ENCODE data around the gene RPL13A.
A peak's percentile ranks its signal among the peaks of the same experiment; 100 is the strongest.

Gene RPL13A

DNA sequence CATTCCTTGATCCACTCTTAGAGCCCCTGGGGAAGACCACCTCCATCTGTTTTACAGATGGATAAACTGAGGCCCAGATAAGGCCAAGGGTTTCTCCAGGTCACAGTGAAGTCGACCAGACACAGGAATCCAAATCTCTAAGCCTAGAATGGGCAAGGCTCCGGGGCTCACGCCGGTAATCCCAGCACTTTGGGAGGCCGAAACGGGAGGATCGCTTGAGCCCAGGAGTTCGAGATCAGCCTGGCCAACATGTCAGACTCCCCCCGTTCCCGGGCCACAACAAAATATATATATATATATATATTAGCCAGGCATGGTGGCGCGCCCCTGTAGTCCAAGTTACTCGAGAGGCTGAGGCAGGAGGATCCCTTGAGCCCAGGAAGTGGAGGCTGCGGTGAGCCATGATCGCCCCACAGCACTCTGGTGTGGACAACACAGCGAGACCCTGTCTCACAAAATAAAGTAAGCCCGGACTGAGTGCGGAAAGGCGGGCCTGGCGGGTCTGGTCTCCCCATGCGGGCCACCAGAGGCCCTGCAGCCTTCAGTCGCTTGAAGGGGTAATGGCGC, 615 bp upstream of the RPL13A start:
- DNase-seq, result no peak

GRCh38 chr19:49488046-49488862, 846 bp downstream of the RPL13A start:
- no peak for DNase-seq

GRCh38 chr19:49488863-49489537, 1.6 kb downstream of the RPL13A start:
- DNase-seq, result no peak

DNA sequence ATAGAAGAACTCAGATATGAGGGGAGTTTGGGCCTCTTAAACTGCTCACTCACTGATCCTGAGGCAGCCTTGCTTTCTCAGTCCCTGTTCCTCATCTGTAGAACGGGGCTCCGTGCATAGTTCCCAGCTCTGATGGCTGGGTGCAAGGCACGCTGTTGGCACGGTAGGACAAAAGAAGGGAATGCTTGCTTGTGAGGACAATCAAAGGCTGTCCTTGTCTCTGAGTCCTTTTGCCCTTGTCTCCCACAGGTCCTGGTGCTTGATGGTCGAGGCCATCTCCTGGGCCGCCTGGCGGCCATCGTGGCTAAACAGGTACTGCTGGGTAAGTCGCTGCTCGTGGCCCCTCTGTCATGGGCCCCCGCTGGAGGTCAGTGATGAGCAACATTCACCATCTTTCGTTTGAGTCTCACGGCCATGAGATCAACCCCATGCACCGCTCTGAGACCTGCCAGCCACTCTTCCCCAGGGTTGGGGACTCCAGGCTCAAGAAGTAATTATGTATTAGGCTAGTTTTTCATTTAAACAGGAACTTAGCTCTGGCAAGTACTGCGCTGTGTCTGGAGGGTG, 2.3 kb downstream of the RPL13A start:
- DNase-seq, result peak; percentile 39

DNA sequence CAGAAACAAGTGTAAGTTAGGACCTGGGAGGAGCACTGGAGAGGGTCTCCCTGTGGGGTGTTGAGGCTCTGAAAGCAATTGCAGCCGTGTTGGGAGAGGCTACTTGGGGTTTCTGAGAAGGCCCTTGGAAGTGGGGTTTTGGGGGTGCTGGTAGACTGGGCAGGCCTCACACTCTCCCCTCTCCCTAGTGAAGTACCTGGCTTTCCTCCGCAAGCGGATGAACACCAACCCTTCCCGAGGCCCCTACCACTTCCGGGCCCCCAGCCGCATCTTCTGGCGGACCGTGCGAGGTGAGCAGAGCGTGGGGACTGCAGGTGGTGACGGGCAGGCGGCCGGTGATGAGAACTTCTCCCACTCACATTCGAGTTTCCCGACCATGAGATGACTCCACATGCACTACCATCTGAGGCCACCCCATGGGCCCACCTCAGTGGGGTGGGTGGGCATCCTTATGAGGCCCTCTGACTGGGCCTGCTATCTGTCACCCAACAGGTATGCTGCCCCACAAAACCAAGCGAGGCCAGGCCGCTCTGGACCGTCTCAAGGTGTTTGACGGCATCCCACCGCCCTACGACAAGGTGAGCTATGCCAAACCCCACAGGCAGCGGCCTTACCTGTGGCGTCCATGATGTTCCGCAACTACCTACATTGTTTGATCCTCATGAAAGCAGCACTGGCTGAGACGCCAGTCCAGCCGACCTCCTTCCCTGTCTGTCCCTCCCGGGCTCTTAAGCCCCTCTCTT, 3.0 kb downstream of the RPL13A start:
- no peak for DNase-seq

DNA sequence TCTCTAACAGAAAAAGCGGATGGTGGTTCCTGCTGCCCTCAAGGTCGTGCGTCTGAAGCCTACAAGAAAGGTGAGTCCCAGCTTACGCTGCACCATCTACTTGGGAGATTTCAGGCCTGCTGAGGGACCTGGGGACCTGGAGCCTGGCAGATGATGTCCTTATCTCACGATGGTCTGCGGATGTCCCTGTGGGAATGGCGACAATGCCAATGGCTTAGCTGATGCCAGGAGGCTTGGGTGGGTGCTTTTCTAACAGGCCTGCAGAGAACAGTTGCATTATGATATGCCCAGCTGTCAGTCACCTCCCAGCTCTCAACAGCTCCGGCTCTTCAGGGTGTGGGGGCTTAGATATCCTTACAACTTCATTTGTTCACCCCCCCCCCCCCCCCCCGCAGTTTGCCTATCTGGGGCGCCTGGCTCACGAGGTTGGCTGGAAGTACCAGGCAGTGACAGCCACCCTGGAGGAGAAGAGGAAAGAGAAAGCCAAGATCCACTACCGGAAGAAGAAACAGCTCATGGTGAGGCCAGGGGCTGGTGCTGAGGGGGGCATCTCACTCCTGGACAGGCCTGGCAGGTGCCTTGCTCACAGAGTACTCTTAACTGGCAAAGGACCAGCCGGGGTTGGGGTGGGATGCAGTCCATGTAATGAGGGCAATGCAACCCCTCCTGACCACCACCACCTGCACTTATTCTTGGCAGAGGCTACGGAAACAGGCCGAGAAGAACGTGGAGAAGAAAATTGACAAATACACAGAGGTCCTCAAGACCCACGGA, 3.8 kb downstream of the RPL13A start:
- DNase-seq, result no peak

DNA sequence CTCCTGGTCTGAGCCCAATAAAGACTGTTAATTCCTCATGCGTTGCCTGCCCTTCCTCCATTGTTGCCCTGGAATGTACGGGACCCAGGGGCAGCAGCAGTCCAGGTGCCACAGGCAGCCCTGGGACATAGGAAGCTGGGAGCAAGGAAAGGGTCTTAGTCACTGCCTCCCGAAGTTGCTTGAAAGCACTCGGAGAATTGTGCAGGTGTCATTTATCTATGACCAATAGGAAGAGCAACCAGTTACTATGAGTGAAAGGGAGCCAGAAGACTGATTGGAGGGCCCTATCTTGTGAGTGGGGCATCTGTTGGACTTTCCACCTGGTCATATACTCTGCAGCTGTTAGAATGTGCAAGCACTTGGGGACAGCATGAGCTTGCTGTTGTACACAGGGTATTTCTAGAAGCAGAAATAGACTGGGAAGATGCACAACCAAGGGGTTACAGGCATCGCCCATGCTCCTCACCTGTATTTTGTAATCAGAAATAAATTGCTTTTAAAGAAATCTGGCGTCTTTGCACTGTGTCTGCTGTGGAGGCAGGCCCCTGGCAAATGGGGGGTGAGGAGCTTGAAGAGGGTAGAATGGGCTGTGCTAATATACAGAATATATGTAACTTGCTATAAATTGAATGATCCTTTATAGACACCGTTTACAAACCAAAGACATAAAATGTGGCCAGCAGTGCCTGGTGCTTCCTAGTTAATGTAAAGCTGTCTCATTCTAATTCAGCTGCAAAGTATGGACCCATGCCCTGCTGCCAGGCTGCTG, 4.6 kb downstream of the RPL13A start:
- no peak for DNase-seq

DNA sequence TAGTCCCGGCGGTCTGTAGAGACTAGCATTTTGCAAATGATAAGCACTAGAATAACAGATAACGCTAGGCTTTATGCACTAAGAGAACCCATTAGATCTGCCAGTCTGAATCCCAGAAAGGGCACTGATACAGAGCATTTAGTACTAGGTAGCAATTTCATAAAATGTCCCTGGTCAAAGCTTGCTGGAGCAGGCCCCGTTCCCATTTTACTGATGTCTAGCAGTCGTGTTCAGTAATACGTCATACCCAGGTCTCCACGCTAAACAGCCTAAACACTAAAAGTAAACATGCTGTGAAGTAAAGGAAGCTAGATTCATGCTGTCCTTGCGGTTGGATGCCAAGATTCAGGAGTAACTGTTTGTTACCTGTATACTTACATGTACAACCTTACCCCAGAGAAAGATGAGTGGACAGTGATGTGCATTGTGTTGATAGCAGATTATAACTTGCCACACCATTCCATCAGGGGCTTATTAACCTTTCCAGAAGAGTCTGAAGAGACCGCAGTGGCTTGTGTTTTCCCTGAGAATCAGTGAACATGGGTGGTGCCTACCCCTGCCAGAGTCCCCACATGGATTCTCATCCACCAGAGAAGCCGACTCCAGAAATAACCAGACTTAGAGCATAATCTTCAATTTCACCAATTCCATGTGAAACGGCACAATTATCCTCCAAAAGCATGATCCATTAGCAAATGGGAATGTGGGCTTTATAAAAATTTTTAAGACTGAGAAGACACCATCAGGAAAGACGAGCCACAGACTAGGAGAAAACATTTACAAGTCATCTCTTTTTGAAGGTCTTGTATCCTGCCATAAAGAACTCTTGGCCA, 5.4 kb downstream of the RPL13A start:
- DNase-seq, result no peak

GRCh38 chr19:49496574-49497008, 9.2 kb downstream of the RPL13A start:
- DNase-seq, result no peak

GRCh38 chr19:49497047-49497788, 9.8 kb downstream of the RPL13A start:
- DNase-seq, result peak; percentile 82

DNA sequence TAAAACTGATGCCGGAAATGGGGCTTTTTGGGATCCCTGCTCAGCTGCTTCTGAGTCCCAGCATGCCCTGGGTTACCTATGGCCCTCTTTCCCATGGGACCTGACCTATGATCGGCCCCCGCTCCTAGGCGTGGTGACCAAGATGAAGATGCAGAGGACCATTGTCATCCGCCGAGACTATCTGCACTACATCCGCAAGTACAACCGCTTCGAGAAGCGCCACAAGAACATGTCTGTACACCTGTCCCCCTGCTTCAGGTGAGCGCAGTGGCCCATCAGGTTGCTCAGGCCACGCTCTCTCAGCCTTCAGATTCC, 10.3 kb downstream of the RPL13A start:
- no peak for DNase-seq

DNA sequence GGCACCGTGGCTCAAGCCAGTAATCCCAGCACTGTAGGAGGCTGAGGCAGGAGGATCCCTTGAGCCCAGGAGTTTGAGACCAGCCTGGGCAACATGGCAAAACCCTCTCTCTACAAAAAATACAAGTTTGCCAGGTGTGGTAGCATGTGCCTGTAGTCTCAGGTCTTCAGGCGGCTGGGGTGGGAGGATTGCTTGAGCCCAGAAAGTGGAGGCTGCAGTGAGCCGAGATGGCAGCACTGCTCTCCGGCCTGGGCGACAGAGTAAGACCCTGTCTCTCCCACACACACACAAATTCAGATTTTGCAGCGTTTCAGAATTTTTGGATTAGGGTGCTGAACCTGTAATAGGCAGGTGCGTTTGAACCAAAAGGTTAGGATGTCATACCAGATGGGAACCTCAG, 11.1 kb downstream of the RPL13A start:
- no peak for DNase-seq

DNA sequence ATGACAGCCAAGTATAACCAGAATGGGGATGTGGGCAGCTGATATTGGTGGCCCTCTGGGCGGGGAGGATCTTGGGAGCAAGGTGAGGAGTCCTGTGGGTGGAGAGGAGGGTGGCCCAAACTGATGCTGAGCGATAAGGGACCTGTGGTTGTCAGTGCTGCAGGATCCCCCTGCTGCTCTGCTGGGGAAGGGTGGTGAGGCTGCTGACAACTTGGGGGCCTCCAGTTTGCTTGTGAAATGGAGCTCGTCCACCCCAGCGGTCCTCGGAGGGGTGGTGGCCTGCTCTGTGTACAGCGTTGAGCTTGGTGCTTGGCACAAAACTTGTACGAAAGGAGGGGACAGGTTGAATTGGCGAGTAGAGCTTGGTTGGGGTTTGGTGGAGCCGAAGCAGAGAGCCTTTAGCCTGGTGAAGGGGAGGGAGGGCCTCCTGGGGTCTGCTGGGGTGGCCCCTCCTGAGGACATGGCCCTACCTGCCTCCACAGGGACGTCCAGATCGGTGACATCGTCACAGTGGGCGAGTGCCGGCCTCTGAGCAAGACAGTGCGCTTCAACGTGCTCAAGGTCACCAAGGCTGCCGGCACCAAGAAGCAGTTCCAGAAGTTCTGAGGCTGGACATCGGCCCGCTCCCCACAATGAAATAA, 11.7 kb downstream of the RPL13A start:
- no peak for DNase-seq

GRCh38 chr19:49502866-49503581, 15.6 kb downstream of the RPL13A start:
- peak; percentile 65 for DNase-seq

DNA sequence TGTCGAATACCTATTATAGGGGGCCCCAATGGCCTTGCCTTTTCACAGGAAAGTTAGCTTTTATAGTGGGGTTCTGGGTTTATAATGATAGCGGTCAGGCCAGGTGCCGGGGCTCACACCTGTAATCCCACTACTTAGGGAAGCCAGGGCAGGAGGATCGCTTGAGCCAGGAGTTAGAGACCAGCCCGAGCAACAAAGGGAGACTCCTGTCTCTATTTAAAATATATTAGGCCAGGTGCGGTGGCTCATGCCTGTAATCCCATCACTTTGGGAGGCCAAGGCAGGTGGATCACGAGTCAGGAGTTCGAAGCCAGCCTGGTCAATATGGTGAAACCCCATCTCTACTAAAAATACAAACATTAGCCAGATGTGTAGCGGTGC, 16.2 kb downstream of the RPL13A start:
- DNase-seq, result no peak

- peak; percentile 83 for DNase-seq
Measured at GRCh38 chr19:49506575-49507105, 19.2 kb downstream of the RPL13A start.

GRCh38 chr19:49507803-49508494, 20.5 kb downstream of the RPL13A start:
- DNase-seq, result no peak

All from CD4-positive, alpha-beta T cell treated with Interleukin-6 for 4 hours (primary cell).